ENCODE measurements around the gene WRAP73.

Gene WRAP73

GRCh38 chr1:3661631-3662030 lies 11.7 kb upstream of the WRAP73 start:
- Mint-ChIP-seq H3K27ac (no peak overlapping the region), H3K9me3 (no peaks in the 10 kb centered on the region), H3K36me3 (ENCODE audit: low read depth) (no peaks in the 10 kb centered on the region), H3K27me3 (ENCODE audit: low read depth, poor library complexity) (peaks cover 31% of the 10 kb centered on the region), H3K4me3 (no peak overlapping the region), H3K4me1 (peaks cover 44% of the 10 kb centered on the region)
- DNase-seq = no peak
- no peak for TF ChIP-seq CTCF (IDR thresholded peaks at IDR 0.05)

- peaks cover 38% of the 10 kb centered on the region for H3K27me3 Mint-ChIP-seq (ENCODE audit: low read depth, poor library complexity)
- H3K4me3 Mint-ChIP-seq = no peak overlapping the region
- TF ChIP-seq CTCF (IDR thresholded peaks at IDR 0.05) = no peak
- no peaks in the 10 kb centered on the region for H3K9me3 Mint-ChIP-seq
- peaks cover 42% of the 10 kb centered on the region for H3K4me1 Mint-ChIP-seq
- no peak for DNase-seq
- H3K36me3 Mint-ChIP-seq (ENCODE audit: low read depth) = no peaks in the 10 kb centered on the region
- H3K27ac Mint-ChIP-seq = no peak overlapping the region
Observed at GRCh38 chr1:3660704-3661103, 10.8 kb upstream of the WRAP73 start.

- TF ChIP-seq CTCF (IDR thresholded peaks at IDR 0.05) = no peak
- H3K27ac Mint-ChIP-seq = no peak overlapping the region
- H3K27me3 Mint-ChIP-seq (ENCODE audit: low read depth, poor library complexity) = peaks cover 54% of the 10 kb centered on the region
- peaks cover 32% of the 10 kb centered on the region for H3K4me1 Mint-ChIP-seq
- H3K9me3 Mint-ChIP-seq = no peaks in the 10 kb centered on the region
- DNase-seq = no peak
- H3K4me3 Mint-ChIP-seq = no peak overlapping the region
- H3K36me3 Mint-ChIP-seq (ENCODE audit: low read depth) = no peaks in the 10 kb centered on the region
Observed at GRCh38 chr1:3659093-3659492, 9.2 kb upstream of the WRAP73 start.

GRCh38 chr1:3658231-3658615 lies 8.3 kb upstream of the WRAP73 start:
- Mint-ChIP-seq H3K27me3 (ENCODE audit: low read depth, poor library complexity) (peaks cover 60% of the 10 kb centered on the region), H3K27ac (peak overlapping the region; percentile 53), H3K9me3 (no peaks in the 10 kb centered on the region), H3K4me1 (peaks cover 36% of the 10 kb centered on the region), H3K4me3 (peak overlapping the region; percentile 39), H3K36me3 (ENCODE audit: low read depth) (no peaks in the 10 kb centered on the region)
- no peak for DNase-seq
- TF ChIP-seq CTCF (IDR thresholded peaks at IDR 0.05) = no peak

- no peak for TF ChIP-seq CTCF (IDR thresholded peaks at IDR 0.05)
- H3K27me3 Mint-ChIP-seq (ENCODE audit: low read depth, poor library complexity) = peaks cover 62% of the 10 kb centered on the region
- no peaks in the 10 kb centered on the region for H3K9me3 Mint-ChIP-seq
- no peaks in the 10 kb centered on the region for H3K36me3 Mint-ChIP-seq (ENCODE audit: low read depth)
- H3K27ac Mint-ChIP-seq = no peak overlapping the region
- H3K4me3 Mint-ChIP-seq = peak overlapping the region; percentile 50
- H3K4me1 Mint-ChIP-seq = peaks cover 38% of the 10 kb centered on the region
- DNase-seq = no peak
Observed at GRCh38 chr1:3657578-3658230, 7.8 kb upstream of the WRAP73 start.

GRCh38 chr1:3657096-3657475 lies 7.2 kb upstream of the WRAP73 start:
- peaks cover 65% of the 10 kb centered on the region for H3K27me3 Mint-ChIP-seq (ENCODE audit: low read depth, poor library complexity)

More at GRCh38 chr1:3657096-3657475, 7.2 kb upstream of the WRAP73 start:
- Mint-ChIP-seq H3K4me1 (peaks cover 38% of the 10 kb centered on the region), H3K4me3 (no peak overlapping the region), H3K36me3 (ENCODE audit: low read depth) (no peaks in the 10 kb centered on the region), H3K9me3 (no peaks in the 10 kb centered on the region), H3K27ac (no peak overlapping the region)
- DNase-seq = no peak
- TF ChIP-seq CTCF (IDR thresholded peaks at IDR 0.05) = no peak

Measured in nephron progenitor cell (in vitro differentiated cells).